ENCODE measurements around the gene PRKG1.
"Not testable (repeated sequence)": the region's sequence is repeated elsewhere in the genome, so short reads cannot be mapped to it uniquely, and the experiment has no call there.

PRKG1 gene

DNA sequence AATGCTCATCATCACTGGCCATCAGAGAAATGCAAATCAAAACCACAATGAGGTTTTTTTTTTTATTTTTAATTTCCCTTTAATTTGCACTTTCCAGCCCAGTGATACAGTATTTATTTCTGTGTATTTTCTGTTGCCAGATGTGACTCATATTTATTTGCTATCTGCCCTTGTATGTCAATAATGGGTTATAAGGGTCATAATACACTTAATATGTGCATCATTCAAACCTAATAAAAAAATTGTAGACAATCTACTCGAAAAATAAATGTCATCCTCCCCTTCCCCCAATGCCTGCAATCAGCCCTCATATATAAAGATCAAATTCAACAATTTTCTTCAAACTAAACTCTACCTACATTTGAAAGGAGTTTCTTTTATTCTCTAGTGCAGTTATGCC is 470.6 kb downstream of the PRKG1 start:
- no peak for DNase-seq

- DNase-seq, result no peak
These were observed 473.7 kb downstream of the PRKG1 start for GRCh38 chr10:51547941-51548340.

DNA sequence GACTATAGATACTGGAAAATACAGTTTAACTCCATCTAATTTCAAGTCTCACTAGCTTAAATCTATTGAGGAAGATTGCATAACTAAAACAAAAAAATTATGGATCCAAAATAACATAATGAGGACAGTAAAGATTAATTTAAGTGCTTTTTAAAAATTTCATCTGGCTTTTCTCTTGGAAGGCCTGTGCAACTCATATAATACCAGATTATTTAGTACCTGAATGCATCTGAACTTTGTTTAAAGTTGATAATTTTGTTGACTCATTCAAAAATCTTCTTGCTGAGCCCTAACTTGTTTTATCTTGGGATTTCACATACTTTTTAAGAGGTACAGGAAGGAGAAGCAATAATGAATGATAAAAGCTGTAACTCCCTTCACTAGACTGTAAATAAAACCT is 478.6 kb downstream of the PRKG1 start:
- DNase-seq, result no peak

DNA sequence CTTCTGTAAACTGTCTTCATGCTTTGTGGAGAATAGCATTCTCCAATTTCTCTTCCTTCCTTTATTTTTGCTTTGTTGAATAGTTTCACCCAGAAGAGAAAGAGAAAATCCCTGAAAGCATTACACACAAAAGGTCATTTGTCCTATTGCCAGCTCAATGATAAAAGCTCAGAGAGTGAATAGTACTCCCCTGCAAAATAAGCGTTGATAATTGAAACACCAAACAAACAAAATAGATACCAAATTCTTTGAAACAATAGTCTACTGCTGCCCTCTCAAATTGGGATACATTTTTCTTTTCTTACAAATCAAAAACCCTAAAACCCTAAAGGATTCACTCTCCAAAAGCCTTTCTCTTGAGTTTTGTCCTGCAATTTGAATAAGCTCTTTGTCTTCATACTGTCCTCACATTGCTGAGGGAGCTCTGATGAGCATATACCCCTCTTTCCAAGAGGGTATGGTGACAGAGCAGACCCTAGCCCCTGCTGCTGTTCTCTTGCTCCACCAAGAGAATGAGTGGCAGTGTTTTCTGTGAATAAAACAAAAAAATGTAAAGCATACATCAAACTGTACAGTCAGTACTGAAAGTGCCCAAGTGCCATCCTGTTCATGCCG is 490.7 kb downstream of the PRKG1 start:
- peak in 1 of 2 experiments; percentile 12 for DNase-seq

DNA sequence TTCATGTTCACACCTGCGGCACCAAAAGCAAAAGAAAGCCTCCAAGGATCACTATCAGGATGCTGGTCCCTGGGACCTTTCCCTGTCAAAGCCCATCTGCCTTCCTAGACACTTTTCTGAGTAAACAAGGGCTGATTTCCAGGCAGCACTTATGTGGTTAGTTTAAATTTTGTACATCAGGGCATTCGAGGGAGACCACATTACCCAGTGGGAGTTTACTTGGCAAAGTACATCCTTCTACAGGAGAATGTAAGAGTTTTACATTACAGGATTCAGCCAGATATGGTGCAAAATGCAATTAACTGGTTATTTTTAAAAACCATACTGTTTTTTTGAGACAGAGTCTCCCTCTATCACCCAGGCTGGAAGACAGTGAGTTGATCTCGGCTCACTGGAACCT is 493.0 kb downstream of the PRKG1 start:
- DNase-seq, result no peak

- no peak for DNase-seq
These were observed 495.2 kb downstream of the PRKG1 start for GRCh38 chr10:51569467-51569866.

GRCh38 chr10:51574248-51575048 is 500.2 kb downstream of the PRKG1 start:
- no peak for DNase-seq

DNA sequence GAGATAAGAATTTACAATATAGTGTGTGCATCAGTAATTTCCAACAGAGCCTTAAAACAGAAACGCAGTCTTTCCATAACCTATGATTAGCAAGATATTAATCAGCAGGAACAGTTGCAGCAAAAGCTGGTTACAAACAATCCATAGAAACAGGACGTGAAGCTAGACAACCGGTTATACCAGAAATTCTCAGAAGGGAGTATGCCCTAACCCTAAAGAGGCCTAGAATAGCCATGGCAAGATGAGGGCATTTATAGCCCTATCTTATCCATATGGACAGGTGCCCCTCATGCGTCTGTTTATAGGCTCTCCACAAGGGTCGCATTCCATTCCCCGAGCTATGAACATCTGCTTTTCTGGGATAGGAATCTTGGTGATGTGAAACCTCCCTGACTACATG is 506.9 kb downstream of the PRKG1 start:
- DNase-seq, result not testable (repeated sequence)

GRCh38 chr10:51583976-51584375 is 509.7 kb downstream of the PRKG1 start:
- no peak for DNase-seq

DNA sequence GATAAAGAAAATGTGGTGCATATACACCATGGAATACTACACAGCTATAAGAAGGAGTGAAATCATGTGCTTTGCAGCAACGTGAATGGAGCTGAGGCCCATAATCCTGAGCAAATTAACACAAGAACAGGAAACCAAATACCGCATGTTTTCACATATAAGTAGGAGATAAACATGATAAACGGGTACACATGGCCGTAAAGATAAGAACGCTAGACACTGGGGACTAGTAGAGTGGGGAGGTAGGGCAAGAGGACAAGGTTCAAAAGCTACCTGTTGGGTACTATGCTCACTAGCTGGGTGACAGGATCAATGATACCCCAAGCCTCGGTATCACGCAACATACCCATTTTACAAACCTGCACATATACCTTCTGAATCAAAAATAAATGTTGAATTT is 511.5 kb downstream of the PRKG1 start:
- DNase-seq, result no peak

- DNase-seq, result no peak
These were observed 514.7 kb downstream of the PRKG1 start for GRCh38 chr10:51588984-51589383.

- DNase-seq, result peak in 1 of 2 experiments; percentile 3
These were observed 516.5 kb downstream of the PRKG1 start for GRCh38 chr10:51590818-51591217.

GRCh38 chr10:51596695-51597094 is 522.4 kb downstream of the PRKG1 start:
- DNase-seq, result peak in 1 of 2 experiments; percentile 31

- DNase-seq, result no peak
These were observed 525.4 kb downstream of the PRKG1 start for GRCh38 chr10:51599647-51600046.

DNA sequence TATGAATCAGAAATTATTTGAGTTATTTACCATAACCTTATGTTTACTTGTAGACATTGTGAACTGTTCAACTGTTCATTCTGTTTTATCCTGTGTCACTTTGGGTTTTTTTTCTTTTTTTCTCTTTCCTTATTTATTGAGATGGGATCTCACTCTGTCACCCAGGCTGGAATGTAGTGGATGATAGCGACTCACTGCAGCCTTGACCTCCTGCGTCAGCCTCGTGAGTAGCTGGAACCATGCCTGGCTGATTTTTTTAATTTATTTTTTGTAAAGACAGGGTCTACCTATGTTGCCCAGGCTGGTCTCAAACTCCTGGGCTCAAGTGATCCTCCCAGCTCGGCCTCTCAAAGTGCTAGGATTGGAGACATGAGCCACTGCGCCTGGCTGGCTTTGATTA is 528.0 kb downstream of the PRKG1 start:
- no peak for DNase-seq

- DNase-seq, result no peak
These were observed 530.3 kb downstream of the PRKG1 start for GRCh38 chr10:51604579-51604978.

DNA sequence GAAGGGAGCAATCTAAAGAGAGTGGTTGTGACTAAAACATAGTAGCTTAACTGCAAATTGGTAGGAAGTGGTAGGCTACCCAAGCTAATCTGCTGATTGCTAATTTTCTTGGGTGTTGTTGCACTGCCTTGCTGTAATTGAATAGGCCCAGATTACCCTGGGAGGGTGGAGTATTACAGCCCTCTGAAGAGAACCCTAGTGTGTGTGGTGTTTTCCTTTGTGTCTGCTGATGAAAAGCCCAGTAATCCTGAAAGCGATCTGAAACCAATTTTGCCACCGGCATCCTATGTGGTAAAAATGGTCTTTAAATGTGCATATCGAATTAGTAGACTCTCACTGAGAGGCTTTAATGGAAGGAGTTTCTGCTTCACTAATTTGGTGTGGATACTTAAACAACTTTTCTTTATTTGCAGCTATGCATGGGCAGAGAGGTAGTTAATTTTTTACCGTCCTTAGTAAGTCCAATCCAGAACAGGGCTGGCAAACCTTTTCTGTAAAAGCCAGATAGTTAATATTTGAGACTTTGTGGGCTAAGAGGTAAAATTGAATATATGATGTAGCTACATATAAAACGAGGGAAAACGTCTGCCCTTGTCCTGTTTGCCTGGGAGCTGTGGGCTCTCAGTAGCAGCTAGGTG is 532.7 kb downstream of the PRKG1 start:
- no peak for DNase-seq

DNA sequence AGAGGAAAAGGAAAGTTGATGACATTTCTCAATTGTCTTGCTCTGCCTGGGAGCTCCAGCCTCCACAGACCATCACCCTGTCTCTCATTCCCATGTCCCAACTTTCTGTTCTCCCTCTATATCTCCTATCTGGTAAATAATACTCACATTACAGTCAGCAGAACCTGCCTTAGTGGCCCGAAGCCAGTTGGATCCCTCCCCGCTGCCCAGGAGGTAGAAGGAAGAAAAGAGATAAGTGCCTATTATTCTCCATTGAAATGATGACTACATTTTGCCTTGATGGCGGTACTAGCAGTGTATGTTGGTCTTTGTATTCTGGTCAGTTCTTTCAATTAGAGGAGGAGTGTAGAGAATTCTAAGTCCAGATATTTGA is 533.2 kb downstream of the PRKG1 start:
- peak in 1 of 2 experiments; percentile 4 for DNase-seq

DNA sequence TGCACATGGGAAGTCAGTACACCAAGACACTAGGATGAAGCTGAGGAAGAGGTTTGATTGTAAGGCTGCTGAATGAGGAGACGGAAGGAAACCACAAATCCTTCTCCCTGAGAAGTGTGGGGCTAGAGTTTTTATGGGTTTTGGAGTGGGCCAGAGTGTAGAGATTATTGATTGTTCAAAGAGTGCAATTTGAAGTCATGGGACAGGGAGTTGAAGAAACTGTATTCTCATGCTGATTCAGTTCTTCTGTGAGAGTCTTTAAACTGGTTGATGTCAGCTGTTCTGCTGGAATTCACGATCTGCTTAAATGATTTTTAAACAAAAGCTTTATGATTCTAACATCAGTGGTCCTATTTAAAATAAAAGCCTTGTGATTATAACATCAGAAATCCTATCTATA is 533.9 kb downstream of the PRKG1 start:
- DNase-seq, result no peak

GRCh38 chr10:51615764-51616298 is 541.5 kb downstream of the PRKG1 start:
- DNase-seq, result no peak

GRCh38 chr10:51617576-51618235 is 543.4 kb downstream of the PRKG1 start:
- no peak for DNase-seq

DNA sequence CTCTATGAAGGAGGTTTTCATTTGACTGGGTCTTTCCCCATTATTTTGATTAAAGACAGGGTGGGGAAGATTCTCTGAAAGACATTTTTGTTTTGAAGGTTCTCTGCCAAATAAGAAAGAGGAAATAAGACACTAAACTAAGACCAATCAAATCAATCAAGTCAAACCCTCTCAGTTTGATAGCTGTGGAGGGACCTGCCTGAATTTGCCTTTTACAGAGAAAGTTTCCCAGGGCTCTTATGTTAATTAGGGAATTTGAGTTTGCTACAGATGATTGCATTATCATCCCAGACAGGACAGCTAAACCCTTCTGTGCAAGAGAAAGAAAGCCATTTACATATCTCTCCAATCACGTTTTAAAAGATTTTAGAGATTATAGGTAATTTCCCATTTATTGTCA is 545.1 kb downstream of the PRKG1 start:
- no peak for DNase-seq

- no peak for DNase-seq
These were observed 545.8 kb downstream of the PRKG1 start for GRCh38 chr10:51620131-51620530.
